Measurements from ENCODE around the gene GGA3. TPM values are rescaled to one million over a fixed set of nuclear protein-coding genes. Genes with fewer than 3 reads are reported as not detected.
"Not testable (repeated sequence)": the region's sequence is repeated elsewhere in the genome, so short reads cannot be mapped to it uniquely, and the experiment has no call there.

The GGA3 gene
- polyA plus RNA-seq (ENCODE audit: insufficient read length in 4 of 4): 10 to 100 TPM; 33.5 to 48.1 (median 41.0) TPM

DNA sequence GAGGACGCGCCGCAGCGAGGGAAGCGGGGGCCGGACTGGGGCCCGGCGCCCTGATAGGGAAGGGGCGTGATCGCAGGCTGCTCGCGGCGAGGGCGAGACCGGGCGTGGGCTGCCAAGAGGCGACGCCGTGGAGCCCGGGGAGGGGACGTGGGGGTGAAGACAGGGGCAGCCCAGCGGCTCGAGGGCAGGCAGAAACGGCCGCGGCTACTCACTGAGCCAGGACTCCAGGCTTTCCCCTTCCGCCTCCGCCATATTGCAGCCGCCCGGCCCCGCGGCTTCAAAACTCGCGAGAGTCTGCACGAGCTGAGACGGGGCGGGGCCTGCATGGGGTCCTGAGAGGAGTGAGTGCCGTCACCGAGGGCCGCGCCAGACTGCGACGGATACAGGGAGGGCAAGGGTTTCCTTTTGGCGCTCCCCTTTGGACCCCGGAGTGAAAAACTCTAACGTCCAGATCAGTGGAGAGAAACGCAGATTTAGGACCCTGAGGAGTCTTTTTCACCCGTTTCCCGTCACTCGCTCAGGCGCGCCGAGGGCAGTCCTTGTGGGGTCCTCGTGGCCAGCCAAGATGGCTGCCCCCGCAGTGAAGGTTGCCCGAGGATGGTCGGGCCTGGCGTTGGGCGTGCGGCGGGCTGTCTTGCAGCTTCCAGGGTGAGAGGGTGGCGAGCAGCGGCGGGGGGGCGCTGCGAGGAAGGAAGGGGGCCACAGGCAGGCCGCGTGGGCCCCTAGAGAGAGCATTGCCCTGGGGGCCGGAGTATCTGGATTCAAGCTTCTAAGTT, at the start of gene GGA3, which contains the start of gene MRPS7:
Gene GGA3 (minus strand): TSS at position 271 of the 776 bp plus-strand sequence. CDS start 19 bp downstream, at position 252.
Gene MRPS7 (plus strand): TSS at position 544 of the 776 bp plus-strand sequence. CDS start 22 bp downstream, at position 566.
- DNase-seq (ENCODE audit: low read depth in 4 of 4, low spot score in 2 of 4): peak; percentile 87 to 97 (median 92)

- no peak for DNase-seq (ENCODE audit: low read depth in 4 of 4, low spot score in 2 of 4)
Observed at GRCh38 chr17:75308732-75309629, 47.6 kb upstream of the GGA3 start.

DNA sequence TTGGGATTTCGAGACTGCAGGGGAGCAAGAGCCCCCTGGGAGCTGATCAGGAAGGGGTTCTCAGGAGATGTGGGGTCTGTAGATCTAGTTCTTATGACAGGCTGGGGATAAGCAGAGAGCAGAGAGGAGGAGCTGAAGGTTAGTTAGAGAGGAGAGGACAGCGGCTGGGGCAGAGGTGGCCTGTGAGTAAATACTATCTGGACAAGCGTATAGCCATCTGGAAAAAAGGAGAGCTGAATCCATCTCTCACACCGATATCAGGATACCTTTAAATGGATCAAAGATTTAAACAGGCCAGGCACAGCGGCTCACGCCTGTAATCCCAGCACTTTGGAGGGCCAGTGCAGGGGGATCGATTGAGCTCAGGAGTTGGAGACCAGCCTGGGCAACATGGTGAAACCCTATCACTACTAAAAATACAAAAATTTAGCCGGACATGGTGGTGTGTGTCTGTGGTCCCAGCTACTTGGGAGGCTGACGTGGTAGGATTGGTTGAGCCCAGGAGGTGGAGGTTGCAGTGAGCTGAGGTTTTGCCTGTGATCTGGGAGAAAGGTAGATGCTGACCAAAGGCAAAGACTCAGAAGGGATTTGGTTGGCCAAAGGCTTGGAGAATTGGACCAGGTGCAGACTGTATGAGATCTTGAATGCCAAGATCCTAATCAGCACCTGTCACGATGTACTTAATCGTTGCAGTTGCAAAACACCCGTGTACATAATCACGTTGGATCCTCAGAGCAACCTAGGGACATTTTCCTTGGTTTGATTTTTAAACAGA, 46.7 kb upstream of the GGA3 start:
- no peak for DNase-seq (ENCODE audit: low read depth in 4 of 4, low spot score in 2 of 4)

DNA sequence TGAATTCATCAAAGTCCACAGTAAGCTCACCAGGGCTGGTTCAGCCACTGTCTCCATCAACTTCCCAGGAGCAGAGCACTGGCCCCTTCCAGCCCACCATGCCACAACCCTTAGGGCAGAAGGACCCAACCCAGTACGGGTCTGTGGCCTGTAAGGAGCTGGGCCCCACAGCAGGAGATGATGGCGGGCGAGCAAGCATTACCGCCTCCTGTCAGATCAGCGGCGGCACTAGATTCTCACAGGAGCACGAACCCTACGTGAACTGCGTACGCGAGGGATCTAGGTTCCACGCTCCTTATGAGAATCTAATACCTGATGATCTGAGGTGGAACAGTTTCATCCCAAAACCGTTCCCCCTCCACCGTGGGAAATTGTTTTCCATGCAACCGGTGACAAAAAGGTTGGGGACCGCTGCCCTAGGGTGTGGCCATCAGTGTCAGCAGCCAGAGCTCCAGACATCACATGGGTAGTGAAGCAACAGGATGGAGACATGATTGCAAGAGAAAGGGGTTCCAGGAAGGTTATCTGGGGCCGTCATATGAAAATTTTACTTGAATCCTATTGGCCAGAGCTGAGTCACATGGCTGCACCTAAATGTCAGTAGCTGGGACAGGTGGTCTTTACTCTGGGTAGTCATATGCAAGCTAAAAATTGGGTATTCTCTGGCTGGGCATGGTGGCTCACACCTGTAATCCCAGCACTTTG, 40.2 kb upstream of the GGA3 start:
- no peak for DNase-seq (ENCODE audit: low read depth in 4 of 4, low spot score in 2 of 4)

DNA sequence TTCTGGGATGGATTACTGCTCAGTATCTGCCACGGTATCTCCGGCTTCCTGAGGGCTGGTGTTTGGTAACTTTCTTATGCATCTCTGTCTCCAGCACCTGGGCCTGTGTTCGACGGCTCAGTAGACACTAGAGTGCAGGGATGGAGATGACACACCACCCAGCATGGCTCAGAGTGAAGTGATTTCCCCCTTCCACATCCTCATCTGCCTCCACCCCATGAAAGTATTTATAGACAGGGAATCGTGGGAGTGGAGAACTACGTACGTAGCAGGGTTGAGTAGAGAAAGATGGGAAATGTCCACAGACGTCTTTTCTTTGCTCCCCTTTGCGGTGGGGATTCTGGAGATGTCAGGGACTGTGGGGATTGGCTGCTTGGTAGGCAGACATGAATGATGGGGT, 39.6 kb upstream of the GGA3 start:
- no peak for DNase-seq (ENCODE audit: low read depth in 4 of 4, low spot score in 2 of 4)

- DNase-seq (ENCODE audit: low read depth in 4 of 4, low spot score in 2 of 4): no peak
Observed at GRCh38 chr17:75300280-75300679, 38.9 kb upstream of the GGA3 start.

GRCh38 chr17:75295201-75296158, 34.1 kb upstream of the GGA3 start:
- no peak for DNase-seq (ENCODE audit: low read depth in 4 of 4, low spot score in 2 of 4)

DNA sequence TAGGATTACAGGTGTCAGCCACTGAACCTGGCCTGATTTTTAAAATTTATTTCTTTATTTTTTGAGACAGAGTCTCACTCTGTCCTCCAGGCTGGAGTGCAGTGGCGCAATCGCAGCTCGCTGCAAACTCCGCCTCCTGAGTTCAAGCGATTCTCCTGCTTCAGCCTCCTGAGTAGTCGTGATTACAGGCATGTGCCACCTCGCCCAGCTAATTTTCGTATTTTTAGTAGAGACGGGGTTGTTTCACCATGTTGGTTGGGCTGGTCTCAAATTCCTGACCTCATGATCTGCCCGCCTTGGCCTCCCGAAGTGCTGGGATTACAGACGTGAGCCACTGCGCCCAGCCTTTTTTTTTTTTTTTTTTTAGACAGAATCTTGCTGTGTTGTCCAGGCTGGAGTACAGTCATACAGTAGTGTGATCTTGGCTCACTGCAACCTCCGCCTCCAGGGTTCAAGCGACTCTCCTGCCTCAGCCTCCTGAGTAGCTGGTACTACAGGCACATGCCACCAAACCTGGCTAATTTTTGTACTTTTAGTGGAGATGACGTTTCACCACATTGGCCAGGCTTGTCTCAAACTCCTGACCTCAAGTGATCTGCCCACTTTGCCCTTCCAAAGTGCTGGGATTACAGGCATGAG, 31.5 kb upstream of the GGA3 start:
- DNase-seq (ENCODE audit: low read depth in 4 of 4, low spot score in 2 of 4): not testable (repeated sequence)

- DNase-seq (ENCODE audit: low read depth in 4 of 4, low spot score in 2 of 4): peak in 1 of 4 donors; percentile 9
Observed at GRCh38 chr17:75289832-75290337, 28.5 kb upstream of the GGA3 start.

DNA sequence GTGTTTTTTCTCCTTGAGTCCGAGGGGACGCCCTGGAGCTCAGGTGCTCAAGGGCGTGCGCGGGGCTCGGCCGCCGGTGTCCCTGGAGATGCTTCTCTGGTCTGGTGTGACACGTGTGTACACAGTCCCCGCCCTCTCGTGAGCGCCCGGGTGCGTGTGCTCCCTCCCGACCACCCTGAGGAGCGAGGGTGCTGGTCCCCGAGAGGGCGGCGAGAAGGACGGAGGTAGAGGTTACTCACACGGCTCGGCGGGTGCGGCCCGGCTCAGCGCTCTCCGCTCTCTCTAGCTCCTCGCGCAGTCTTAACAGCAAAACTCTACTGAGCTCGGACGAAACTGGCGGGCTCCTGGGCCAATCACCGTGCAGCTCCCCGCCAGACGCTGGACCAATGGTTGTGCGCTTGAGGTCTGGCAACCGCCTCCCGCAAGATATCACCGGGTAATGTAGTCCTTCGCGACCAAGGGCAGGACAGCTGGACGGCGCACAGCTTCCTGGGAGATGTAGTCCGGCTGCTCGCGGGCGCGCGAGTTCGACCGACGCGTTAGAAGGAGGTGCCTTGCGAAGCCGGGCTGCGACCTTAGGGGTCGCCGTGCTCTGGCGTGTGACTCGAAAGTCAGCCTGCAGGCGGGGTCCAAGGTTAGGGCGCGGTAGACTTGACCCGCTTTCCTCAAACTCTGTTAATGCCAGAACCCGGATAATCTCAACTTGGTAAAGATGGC, 27.9 kb upstream of the GGA3 start, which contains the start of gene SLC25A19:
Gene SLC25A19 (minus strand): TSS at position 319 of the 717 bp plus-strand sequence. CDS start 2,669 bp downstream, outside the sequence.
- peak; percentile 89 to 95 (median 92) for DNase-seq (ENCODE audit: low read depth in 4 of 4, low spot score in 2 of 4)

DNA sequence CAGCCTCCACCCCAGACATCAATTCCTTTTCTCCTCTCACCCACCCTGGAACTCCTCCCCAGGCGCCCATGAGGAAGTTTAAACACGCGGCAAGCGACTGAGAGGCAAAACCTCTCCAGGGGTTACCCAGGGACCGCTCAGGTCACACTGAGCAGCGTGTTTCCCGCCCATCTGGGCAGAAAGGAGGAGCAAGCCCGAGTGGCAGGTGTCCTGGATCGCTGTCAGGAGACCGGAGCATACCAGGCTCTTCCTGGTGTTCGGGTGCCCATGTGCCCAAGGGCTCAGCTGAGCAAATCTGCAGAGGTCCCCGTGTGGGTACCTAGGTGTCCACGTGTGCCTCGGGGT, 27.3 kb upstream of the GGA3 start:
- DNase-seq (ENCODE audit: low read depth in 4 of 4, low spot score in 2 of 4): no peak

DNA sequence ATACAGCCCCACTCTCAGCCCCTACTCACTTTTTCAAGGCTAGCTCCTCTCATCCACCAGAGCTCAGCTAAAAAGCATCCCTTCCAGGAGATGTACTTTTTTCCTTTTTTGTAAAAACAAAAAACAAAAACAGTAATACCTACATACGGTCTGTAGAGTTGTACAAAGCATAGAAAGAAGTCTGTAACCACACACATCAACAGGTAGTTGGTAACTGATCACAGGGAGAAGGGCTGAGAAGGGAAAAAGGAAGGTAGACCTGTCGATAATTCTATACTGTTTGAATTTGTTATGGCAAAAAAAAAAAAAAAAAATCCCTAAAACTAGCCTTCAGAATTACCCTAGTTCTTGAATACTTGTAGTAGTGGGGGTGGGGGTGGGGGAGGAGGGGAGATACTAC, 27.0 kb upstream of the GGA3 start:
- no peak for DNase-seq (ENCODE audit: low read depth in 4 of 4, low spot score in 2 of 4)

GRCh38 chr17:75287221-75287620, 25.8 kb upstream of the GGA3 start:
- DNase-seq (ENCODE audit: low read depth in 4 of 4, low spot score in 2 of 4): no peak

DNA sequence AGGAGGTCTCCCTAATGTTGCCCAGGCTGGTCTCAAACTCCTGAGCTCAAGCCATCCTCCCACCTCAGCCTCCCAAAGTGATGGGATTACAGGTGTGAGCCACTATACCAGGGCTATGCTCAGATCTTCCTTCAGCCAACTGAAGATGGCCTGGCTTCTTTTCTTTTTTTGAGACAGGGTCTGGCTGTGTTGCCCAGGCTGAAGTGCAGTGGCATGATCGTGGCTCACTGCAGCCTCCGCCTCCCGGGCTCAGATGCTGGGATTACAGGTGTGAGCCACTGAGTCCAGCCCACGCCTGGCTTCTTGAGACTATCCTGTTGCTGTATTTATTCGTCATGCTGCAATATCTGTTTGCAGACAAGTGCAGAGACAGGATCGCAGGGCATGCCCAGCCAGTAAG, 23.7 kb upstream of the GGA3 start:
- DNase-seq (ENCODE audit: low read depth in 4 of 4, low spot score in 2 of 4): no peak

DNA sequence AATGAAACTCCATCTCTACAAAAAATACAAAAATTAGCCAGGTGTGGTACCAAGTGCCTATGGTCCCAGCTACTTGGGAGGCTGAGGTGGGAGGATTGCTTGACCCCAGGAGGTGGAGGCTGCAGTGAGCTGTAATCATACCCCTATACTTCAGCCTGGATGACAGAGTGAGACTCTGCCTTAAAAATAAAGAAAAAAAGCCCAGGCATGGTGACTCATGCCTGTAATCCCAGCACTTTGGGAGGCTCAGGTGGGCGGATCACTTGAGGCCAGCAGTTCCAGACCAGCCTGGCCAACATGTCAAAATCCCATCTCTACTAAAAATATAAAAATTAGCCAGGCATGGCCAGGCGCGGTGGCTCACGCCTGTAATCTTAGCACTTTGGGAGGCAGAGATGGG, 18.8 kb upstream of the GGA3 start:
- not testable (repeated sequence) for DNase-seq (ENCODE audit: low read depth in 4 of 4, low spot score in 2 of 4)

DNA sequence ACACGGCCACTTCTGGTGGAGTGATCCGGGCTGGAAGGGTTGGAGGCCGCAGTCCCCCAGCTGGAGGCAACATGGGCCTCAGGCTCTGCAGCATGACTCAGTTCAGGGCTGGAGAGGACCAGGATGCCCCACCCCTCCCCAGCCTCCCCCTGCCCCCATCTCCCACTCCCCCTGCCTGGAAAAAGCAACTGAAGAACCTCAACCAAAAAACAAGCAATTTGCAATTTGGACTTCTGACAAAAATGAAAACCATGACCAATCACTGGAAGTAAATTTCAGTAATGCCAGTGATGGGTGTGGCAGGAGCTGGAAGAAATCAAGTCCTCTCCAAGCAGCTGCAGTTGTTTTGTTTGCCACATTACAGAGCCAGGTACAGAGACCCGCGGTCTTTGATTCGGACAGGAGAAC, 16.3 kb upstream of the GGA3 start:
- no peak for DNase-seq (ENCODE audit: low read depth in 4 of 4, low spot score in 2 of 4)

- no peak for DNase-seq (ENCODE audit: low read depth in 4 of 4, low spot score in 2 of 4)
Observed at GRCh38 chr17:75273977-75274708, 12.7 kb upstream of the GGA3 start.

Data from left renal cortex interstitium (tissue), 4 donors.